Thyroid gland (tissue), 4 donors: ENCODE results near the gene ILRUN. TPM values are rescaled to one million over a fixed set of nuclear protein-coding genes. Genes with fewer than 3 reads are reported as not detected.

ENCODE experiments used
- DNase-seq, 2 donors: peaks; one replicate each; pipeline ENCODE4 v3.0.0-alpha.2; 2019
- H3K27ac ChIP-seq, 3 donors: fragments of 200-600 bp; sonication (generic); 1 replicate in 2 of 3; 2 replicates in 1 of 3; pipeline ENCODE4 v1.5.1; 2016 to 2019; ENCODE audit warnings: mild to moderate bottlenecking in 1 of 3, moderate library complexity in 1 of 3
- H3K27me3 ChIP-seq: fragments of 200-600 bp; sonication (generic); one replicate; pipeline ENCODE4 v1.5.1; 2019
- H3K36me3 ChIP-seq, 2 donors: fragments of 200-600 bp; sonication (generic); one replicate each; pipeline ENCODE4 v1.5.1; 2016 to 2019
- H3K4me1 ChIP-seq, 2 donors: fragments of 200-600 bp; sonication (generic); one replicate each; pipeline ENCODE4 v1.5.1; 2017 to 2019
- H3K4me3 ChIP-seq, 3 donors: fragments of 200-600 bp; sonication (generic); replicated peaks in 1 of 3; 1 replicate in 2 of 3; 2 replicates in 1 of 3; pipeline ENCODE4 v1.5.1; 2016; ENCODE audit warnings: mild to moderate bottlenecking in 1 of 3
- H3K9me3 ChIP-seq: fragments of 200-600 bp; sonication (generic); one replicate; pipeline ENCODE4 v1.5.1; 2017
- CTCF ChIP-seq, 6 experiments: fragments of 200-600 bp in 3 of 6; fragments of 450-650 bp in 3 of 6; sonication (generic) in 3 of 6; IDR thresholded peaks; one replicate each; pipeline ENCODE4 v1.5.1; 2016 to 2019; ENCODE audit warnings: antibody characterized with exemption in 6 of 6, mild to moderate bottlenecking in 2 of 6, inconsistent platforms in 1 of 6, moderate library complexity in 1 of 6
- POLR2A ChIP-seq, 2 donors: fragments of 450-650 bp; IDR thresholded peaks; one replicate each; pipeline ENCODE4 v1.6.1; 2017; ENCODE audit warnings: antibody characterized with exemption in 2 of 2, mild to moderate bottlenecking in 2 of 2, moderate library complexity in 1 of 2
- whole genome bisulfite sequencing, 2 donors: methylation state at CpG; one replicate each; pipeline ENCODE4 v1.1.5; 2017; 5-methylcytosine and 5-hydroxymethylcytosine counted together
- intact Hi-C: fragments of 100-400 bp; cut with DNase I; formaldehyde crosslinking; loops from one replicate; pipeline ENCODE4 v1.15.1; 2023
- total RNA-seq, 4 donors: library from RNA; depleted of rRNA; stranded (reverse); fragments of >200 nt; gene quantifications; one replicate each; pipeline ENCODE4 v1.2.3, GENCODE V29; 2016

ILRUN gene
- total RNA-seq, 4 donors from 2014 or later: 76.5 to 107 (median 89.0) TPM

- no peak for TF ChIP-seq POLR2A (IDR thresholded peaks at IDR 0.05)
- TF ChIP-seq CTCF (IDR thresholded peaks at IDR 0.05): no peak
- no peaks in the 10 kb centered on the region for H3K9me3 ChIP-seq
- DNase-seq: no peak
- H3K27me3 ChIP-seq: no peaks in the 10 kb centered on the region
- peak overlapping the region in 2 of 3 donors; percentile 11 to 20 for H3K27ac ChIP-seq
- H3K4me1 ChIP-seq: peaks cover 15 to 27% of the 10 kb centered on the region in 2 donors
- no peak overlapping the region for H3K4me3 ChIP-seq
- WGBS, 2 donors: 86 to 94% methylated on average over 4 of the region's 4 CpGs
- no peaks in the 10 kb centered on the region for H3K36me3 ChIP-seq
- intact Hi-C loops: no loop called here
These were observed 31.5 kb downstream of the ILRUN start for GRCh38 chr6:34665019-34665418.

GRCh38 chr6:34664256-34664971, 32.2 kb downstream of the ILRUN start:
- H3K36me3 ChIP-seq: no peaks in the 10 kb centered on the region
- peak overlapping the region; percentile 4 to 20 (median 11) for H3K27ac ChIP-seq
- 70 to 76% methylated on average over 4 of the region's 4 CpGs for WGBS, 2 donors
- H3K9me3 ChIP-seq: no peaks in the 10 kb centered on the region
- no peak overlapping the region for H3K4me3 ChIP-seq
- DNase-seq: no peak
- H3K27me3 ChIP-seq: no peaks in the 10 kb centered on the region
- H3K4me1 ChIP-seq: peaks cover 15 to 27% of the 10 kb centered on the region in 2 donors
- intact Hi-C loops: no loop called here
- no peak for TF ChIP-seq POLR2A (IDR thresholded peaks at IDR 0.05)
- no peak for TF ChIP-seq CTCF (IDR thresholded peaks at IDR 0.05)

- intact Hi-C loops: no loop called here
These were observed 32.7 kb downstream of the ILRUN start for GRCh38 chr6:34663831-34664255.

GRCh38 chr6:34663371-34663770, 33.2 kb downstream of the ILRUN start:
- DNase-seq: no peak
- H3K36me3 ChIP-seq: no peaks in the 10 kb centered on the region
- WGBS, 2 donors: 83 to 93% methylated on average over 2 of the region's 2 CpGs
- no peak for TF ChIP-seq POLR2A (IDR thresholded peaks at IDR 0.05)
- TF ChIP-seq CTCF (IDR thresholded peaks at IDR 0.05): no peak
- no peak overlapping the region for H3K4me3 ChIP-seq
- H3K4me1 ChIP-seq: peaks cover 20 to 37% of the 10 kb centered on the region in 2 donors
- no peaks in the 10 kb centered on the region for H3K27me3 ChIP-seq
- no peak overlapping the region for H3K27ac ChIP-seq
- H3K9me3 ChIP-seq: no peaks in the 10 kb centered on the region
- intact Hi-C loops: no loop called here

More at GRCh38 chr6:34663831-34664255, 32.7 kb downstream of the ILRUN start:
- no peak for DNase-seq
- Histone ChIP-seq H3K27me3 (no peaks in the 10 kb centered on the region), H3K27ac (peak overlapping the region in 2 of 3 donors; percentile 11 to 20), H3K9me3 (no peaks in the 10 kb centered on the region), H3K4me1 (peaks cover 16 to 32% of the 10 kb centered on the region in 2 donors), H3K4me3 (no peak overlapping the region), H3K36me3 (no peaks in the 10 kb centered on the region)
- 77 to 83% methylated on average over 5 of the region's 5 CpGs for WGBS, 2 donors
- TF ChIP-seq POLR2A (IDR thresholded peaks at IDR 0.05) (no peak), CTCF (IDR thresholded peaks at IDR 0.05) (no peak)

GRCh38 chr6:34661357-34661756, 35.2 kb downstream of the ILRUN start:
- no peaks in the 10 kb centered on the region for H3K36me3 ChIP-seq
- TF ChIP-seq POLR2A (IDR thresholded peaks at IDR 0.05) (no peak), CTCF (IDR thresholded peaks at IDR 0.05) (no peak)
- no peak overlapping the region for H3K4me3 ChIP-seq
- DNase-seq: no peak
- H3K9me3 ChIP-seq: no peaks in the 10 kb centered on the region
- no peaks in the 10 kb centered on the region for H3K27me3 ChIP-seq
- peaks cover 34 to 46% of the 10 kb centered on the region in 2 donors for H3K4me1 ChIP-seq
- no peak overlapping the region for H3K27ac ChIP-seq
- WGBS, 2 donors: 85 to 93% methylated on average over 1 of the region's 1 CpG
- intact Hi-C loops: no loop called here
